ENCODE results near the gene GMEB2. TPM values are rescaled to one million over a fixed set of nuclear protein-coding genes. Genes with fewer than 3 reads are reported as not detected.

Gene GMEB2
- polyA plus RNA-seq, 1 of the 3 experiments (the other 2 are of a cell fraction): 6.5 TPM

DNA sequence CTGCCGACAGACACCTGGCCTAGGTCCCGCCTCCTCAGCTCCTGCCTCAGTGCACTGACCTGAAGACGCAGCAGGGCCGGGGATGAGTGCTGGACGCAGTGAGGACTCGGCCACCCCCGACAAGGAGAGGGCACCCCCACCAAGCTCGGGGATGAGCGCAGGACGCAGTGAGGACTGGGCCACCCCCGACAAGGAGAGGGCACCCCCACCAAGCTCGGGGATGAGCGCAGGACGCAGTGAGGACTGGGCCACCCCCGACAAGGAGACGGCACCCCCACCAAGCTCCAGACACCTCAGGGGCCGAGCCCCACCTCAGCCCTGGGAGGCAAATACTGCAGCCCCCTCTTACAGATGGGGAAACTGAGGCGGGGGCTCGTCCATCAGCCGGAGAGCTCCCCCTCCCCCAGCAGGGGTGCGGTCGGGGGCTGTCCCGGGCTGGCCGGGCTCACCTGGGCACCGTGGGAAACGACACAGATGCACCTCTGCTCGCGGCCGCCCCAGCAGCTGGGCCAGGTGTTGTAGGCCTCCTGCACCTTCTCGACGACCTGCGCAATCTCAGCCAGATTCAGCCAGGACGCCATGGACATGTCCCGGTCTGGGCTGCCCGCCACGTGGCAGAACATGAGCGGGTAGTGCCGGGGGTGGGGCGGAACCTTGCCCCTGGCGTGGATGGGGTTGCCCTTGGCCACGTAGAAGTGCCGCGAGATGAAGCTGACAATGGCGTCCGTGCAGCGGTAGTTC is 60.3 kb downstream of the GMEB2 start:
- Histone ChIP-seq H3K4me3 (ENCODE audit: low read depth in 2 of 2, low read length in 1 of 2) (no peak overlapping the region), H3K9me3 (no peaks in the 10 kb centered on the region), H3K9ac (no peak overlapping the region), H3K9me2 (no peaks in the 10 kb centered on the region), H2AFZ (ENCODE audit: low read depth) (no peak overlapping the region), H3K4me1 (ENCODE audit: control insufficient read depth in 1 of 2, insufficient read depth in 2 of 2, low read depth in 1 of 2, low read length in 1 of 2) (no peaks in the 10 kb centered on the region), H3K27ac (ENCODE audit: low read depth in 2 of 2, low read length in 1 of 2) (no peak overlapping the region), H3K4me2 (no peak overlapping the region), H4K20me1 (ENCODE audit: insufficient read depth) (no peaks in the 10 kb centered on the region), H3K27me3 (ENCODE audit: insufficient read depth) (no peaks in the 10 kb centered on the region), H3F3A (replicated peaks; ENCODE audit: insufficient read depth) (no peaks in the 10 kb centered on the region), H3K79me2 (ENCODE audit: insufficient read depth) (no peaks in the 10 kb centered on the region), H3K36me3 (replicated peaks in 1 of 2; ENCODE audit: control insufficient read depth in 1 of 2, insufficient read depth in 2 of 2, low read length in 1 of 2) (peaks cover 0 to 27% of the 10 kb centered on the region in 2 experiments)
- ChIA-PET POLR2A (no interaction called here), CTCF (interaction anchor here (0.8 to 3.6 kb wide), 2 partner anchors 29 to 70 kb away, joined by 3 to 12 read pairs; partner anchors contain the start of gene PTK6)
- TF ChIP-seq, protein P1, sequence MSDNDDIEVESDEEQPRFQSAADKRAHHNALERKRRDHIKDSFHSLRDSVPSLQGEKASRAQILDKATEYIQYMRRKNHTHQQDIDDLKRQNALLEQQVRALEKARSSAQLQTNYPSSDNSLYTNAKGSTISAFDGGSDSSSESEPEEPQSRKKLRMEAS (IDR thresholded peaks at IDR 0.05; ENCODE audit: low read depth): no peak
- TF ChIP-seq TEAD4 (IDR thresholded peaks at IDR 0.05; ENCODE audit: borderline replicate concordance, insufficient read depth): no peak
- TF ChIP-seq JUND (IDR thresholded peaks at IDR 0.05): no peak
- TF ChIP-seq, protein P2, sequence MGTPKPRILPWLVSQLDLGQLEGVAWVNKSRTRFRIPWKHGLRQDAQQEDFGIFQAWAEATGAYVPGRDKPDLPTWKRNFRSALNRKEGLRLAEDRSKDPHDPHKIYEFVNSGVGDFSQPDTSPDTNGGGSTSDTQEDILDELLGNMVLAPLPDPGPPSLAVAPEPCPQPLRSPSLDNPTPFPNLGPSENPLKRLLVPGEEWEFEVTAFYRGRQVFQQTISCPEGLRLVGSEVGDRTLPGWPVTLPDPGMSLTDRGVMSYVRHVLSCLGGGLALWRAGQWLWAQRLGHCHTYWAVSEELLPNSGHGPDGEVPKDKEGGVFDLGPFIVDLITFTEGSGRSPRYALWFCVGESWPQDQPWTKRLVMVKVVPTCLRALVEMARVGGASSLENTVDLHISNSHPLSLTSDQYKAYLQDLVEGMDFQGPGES (IDR thresholded peaks at IDR 0.05; ENCODE audit: low read depth, low read length): no peak
- no peak for TF ChIP-seq GABPA (IDR thresholded peaks at IDR 0.05; ENCODE audit: low read depth)
- no peak for TF ChIP-seq RAD21 (IDR thresholded peaks at IDR 0.05; ENCODE audit: low read length)
- TF ChIP-seq, protein P3, sequence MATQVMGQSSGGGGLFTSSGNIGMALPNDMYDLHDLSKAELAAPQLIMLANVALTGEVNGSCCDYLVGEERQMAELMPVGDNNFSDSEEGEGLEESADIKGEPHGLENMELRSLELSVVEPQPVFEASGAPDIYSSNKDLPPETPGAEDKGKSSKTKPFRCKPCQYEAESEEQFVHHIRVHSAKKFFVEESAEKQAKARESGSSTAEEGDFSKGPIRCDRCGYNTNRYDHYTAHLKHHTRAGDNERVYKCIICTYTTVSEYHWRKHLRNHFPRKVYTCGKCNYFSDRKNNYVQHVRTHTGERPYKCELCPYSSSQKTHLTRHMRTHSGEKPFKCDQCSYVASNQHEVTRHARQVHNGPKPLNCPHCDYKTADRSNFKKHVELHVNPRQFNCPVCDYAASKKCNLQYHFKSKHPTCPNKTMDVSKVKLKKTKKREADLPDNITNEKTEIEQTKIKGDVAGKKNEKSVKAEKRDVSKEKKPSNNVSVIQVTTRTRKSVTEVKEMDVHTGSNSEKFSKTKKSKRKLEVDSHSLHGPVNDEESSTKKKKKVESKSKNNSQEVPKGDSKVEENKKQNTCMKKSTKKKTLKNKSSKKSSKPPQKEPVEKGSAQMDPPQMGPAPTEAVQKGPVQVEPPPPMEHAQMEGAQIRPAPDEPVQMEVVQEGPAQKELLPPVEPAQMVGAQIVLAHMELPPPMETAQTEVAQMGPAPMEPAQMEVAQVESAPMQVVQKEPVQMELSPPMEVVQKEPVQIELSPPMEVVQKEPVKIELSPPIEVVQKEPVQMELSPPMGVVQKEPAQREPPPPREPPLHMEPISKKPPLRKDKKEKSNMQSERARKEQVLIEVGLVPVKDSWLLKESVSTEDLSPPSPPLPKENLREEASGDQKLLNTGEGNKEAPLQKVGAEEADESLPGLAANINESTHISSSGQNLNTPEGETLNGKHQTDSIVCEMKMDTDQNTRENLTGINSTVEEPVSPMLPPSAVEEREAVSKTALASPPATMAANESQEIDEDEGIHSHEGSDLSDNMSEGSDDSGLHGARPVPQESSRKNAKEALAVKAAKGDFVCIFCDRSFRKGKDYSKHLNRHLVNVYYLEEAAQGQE (IDR thresholded peaks at IDR 0.05; ENCODE audit: low read depth, low read length): no peak
- TF ChIP-seq YY1 (IDR thresholded peaks at IDR 0.05; ENCODE audit: low read depth): no peak
- TF ChIP-seq SMC3 (IDR thresholded peaks at IDR 0.05; ENCODE audit: low read depth, low read length): no peak
- no peak for TF ChIP-seq NFIC (IDR thresholded peaks at IDR 0.05; ENCODE audit: borderline replicate concordance)
- TF ChIP-seq EP300 (IDR thresholded peaks at IDR 0.05; ENCODE audit: borderline replicate concordance in 1 of 2, low read depth in 1 of 2, low read length in 1 of 2): no peak
- TF ChIP-seq, protein P4, sequence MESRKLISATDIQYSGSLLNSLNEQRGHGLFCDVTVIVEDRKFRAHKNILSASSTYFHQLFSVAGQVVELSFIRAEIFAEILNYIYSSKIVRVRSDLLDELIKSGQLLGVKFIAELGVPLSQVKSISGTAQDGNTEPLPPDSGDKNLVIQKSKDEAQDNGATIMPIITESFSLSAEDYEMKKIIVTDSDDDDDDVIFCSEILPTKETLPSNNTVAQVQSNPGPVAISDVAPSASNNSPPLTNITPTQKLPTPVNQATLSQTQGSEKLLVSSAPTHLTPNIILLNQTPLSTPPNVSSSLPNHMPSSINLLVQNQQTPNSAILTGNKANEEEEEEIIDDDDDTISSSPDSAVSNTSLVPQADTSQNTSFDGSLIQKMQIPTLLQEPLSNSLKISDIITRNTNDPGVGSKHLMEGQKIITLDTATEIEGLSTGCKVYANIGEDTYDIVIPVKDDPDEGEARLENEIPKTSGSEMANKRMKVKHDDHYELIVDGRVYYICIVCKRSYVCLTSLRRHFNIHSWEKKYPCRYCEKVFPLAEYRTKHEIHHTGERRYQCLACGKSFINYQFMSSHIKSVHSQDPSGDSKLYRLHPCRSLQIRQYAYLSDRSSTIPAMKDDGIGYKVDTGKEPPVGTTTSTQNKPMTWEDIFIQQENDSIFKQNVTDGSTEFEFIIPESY (IDR thresholded peaks at IDR 0.05; ENCODE audit: borderline replicate concordance, low read depth): no peak
- no peak for TF ChIP-seq RCOR1 (IDR thresholded peaks at IDR 0.05; ENCODE audit: low read length)
- WGBS (ENCODE audit: low lambda C conversion rate): 92% methylated on average over 37 of the region's 46 CpGs
- DNase-seq: no peak
